Right lobe of liver (tissue), 6 donors: Measurements from ENCODE around the gene TNFRSF8. TPM values are rescaled to one million over a fixed set of nuclear protein-coding genes. Genes with fewer than 3 reads are reported as not detected.

Experiments used
- ATAC-seq, 4 donors: fragments of 200-7000 bp; cut with Tn5 transposase; one replicate each; pipeline ENCODE4 v1.9.1; 2020; ENCODE audit warnings: mild to moderate bottlenecking in 4 of 4, moderate library complexity in 4 of 4
- DNase-seq, 3 donors: peaks; one replicate each; pipeline ENCODE4 v3.0.0-alpha.2; 2020
- H3K27ac ChIP-seq, 3 donors: fragments of 200-600 bp; one replicate each; pipeline ENCODE4 v1.8.0; 2022
- H3K27me3 ChIP-seq, 2 donors: fragments of 200-600 bp; one replicate each; pipeline ENCODE4 v1.8.0; 2022
- H3K36me3 ChIP-seq, 4 donors: fragments of 200-600 bp; sonication (generic) in 1 of 4; one replicate each; pipeline versions ENCODE4 v1.5.1 to v1.8.0; 2017 to 2022; ENCODE audit warnings: control low read depth in 1 of 4
- H3K4me1 ChIP-seq, 4 donors: fragments of 200-600 bp; sonication (generic) in 1 of 4; one replicate each; pipeline versions ENCODE4 v1.5.1 to v1.8.0; 2017 to 2022; ENCODE audit warnings: control low read depth in 1 of 4
- H3K4me3 ChIP-seq, 3 donors: fragments of 200-600 bp; one replicate each; pipeline ENCODE4 v1.8.0; 2022
- H3K9me3 ChIP-seq, 4 donors: fragments of 200-600 bp; sonication (generic) in 1 of 4; one replicate each; pipeline versions ENCODE4 v1.5.1 to v1.8.0; 2017 to 2022; ENCODE audit warnings: control low read depth in 1 of 4
- POLR2A ChIP-seq: fragments of 450-650 bp; IDR thresholded peaks from one replicate; pipeline ENCODE4 v1.6.1; 2017; ENCODE audit warnings: antibody characterized with exemption, mild to moderate bottlenecking
- WGBS: methylation state at CpG from one replicate; pipeline ENCODE4 v1.1.6; 2018; ENCODE audit warnings: low coverage, low lambda C conversion rate; ENCODE audit not compliant: insufficient coverage; ENCODE audit errors: missing lambda C conversion rate; 5-methylcytosine and 5-hydroxymethylcytosine counted together
- intact Hi-C, 2 donors: fragments of 100-400 bp; cut with DNase I; formaldehyde crosslinking; loops; one replicate each; pipeline versions ENCODE4 v1.11.2 to v1.14.1; 2022
- total RNA-seq, 6 experiments: library from RNA; depleted of rRNA in 2 of 6; stranded (reverse); fragments of >200 nt in 2 of 6; fragmentation: NEBNext Ultra II Directional in 3 of 6; extraction: Animal tissue kit (Norgen Biotek cat#: 25700) in 3 of 6; gene quantifications; one replicate each; pipeline versions ENCODE4 v1.1.0 to v1.2.4, GENCODE V29; 2016 to 2023
- TF ChIP-seq, protein P1 (sequence below), 4 donors: fragments of 200-600 bp in 3 of 4; fragments of 450-650 bp in 1 of 4; IDR thresholded peaks; one replicate each; pipeline versions ENCODE4 v1.5.1 to v1.8.0; 2016 to 2022; ENCODE audit warnings: antibody characterized with exemption in 4 of 4, mild to moderate bottlenecking in 2 of 4
- donor health status: DM: no; HTN: yes; CAD: no.
- donor health status: DM: no; HTN: no; CAD: no.
- donor health status: DM: no; HTN: no; CAD: no.
- donor health status: DM: no; HTN: yes; CAD: no.
- donor health status: DM: no; HTN: yes; CAD: no.

Gene TNFRSF8
- total RNA-seq, 6 experiments from 2014 or later = 0.12 to 0.29 (median 0.19) TPM; not detected in 1

GRCh38 chr1:12176298-12177118 is 113.4 kb downstream of the TNFRSF8 start:
- no peak for ATAC-seq
- TF ChIP-seq, protein P1, sequence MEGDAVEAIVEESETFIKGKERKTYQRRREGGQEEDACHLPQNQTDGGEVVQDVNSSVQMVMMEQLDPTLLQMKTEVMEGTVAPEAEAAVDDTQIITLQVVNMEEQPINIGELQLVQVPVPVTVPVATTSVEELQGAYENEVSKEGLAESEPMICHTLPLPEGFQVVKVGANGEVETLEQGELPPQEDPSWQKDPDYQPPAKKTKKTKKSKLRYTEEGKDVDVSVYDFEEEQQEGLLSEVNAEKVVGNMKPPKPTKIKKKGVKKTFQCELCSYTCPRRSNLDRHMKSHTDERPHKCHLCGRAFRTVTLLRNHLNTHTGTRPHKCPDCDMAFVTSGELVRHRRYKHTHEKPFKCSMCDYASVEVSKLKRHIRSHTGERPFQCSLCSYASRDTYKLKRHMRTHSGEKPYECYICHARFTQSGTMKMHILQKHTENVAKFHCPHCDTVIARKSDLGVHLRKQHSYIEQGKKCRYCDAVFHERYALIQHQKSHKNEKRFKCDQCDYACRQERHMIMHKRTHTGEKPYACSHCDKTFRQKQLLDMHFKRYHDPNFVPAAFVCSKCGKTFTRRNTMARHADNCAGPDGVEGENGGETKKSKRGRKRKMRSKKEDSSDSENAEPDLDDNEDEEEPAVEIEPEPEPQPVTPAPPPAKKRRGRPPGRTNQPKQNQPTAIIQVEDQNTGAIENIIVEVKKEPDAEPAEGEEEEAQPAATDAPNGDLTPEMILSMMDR (IDR thresholded peaks at IDR 0.05) = no peak
- TF ChIP-seq POLR2A = no peak
- WGBS = 77% methylated on average over 5 of the region's 6 CpGs

GRCh38 chr1:12177156-12177998 is 114.3 kb downstream of the TNFRSF8 start:
- H3K27me3 ChIP-seq = no peaks in the 10 kb centered on the region
- no peaks in the 10 kb centered on the region for H3K9me3 ChIP-seq
- DNase-seq = no peak
- TF ChIP-seq POLR2A = no peak
- TF ChIP-seq, protein P1 (IDR thresholded peaks at IDR 0.05) = no peak
- intact Hi-C loops = no loop called here
- no peak overlapping the region for H3K4me3 ChIP-seq
- 34% methylated on average over 8 of the region's 24 CpGs for WGBS
- H3K4me1 ChIP-seq = peaks cover 0 to 63% (median 27%) of the 10 kb centered on the region in 4 donors
- ATAC-seq = no peak
- H3K27ac ChIP-seq = peak overlapping the region; percentile 84 to 93 (median 92)
- no peaks in the 10 kb centered on the region for H3K36me3 ChIP-seq

More at GRCh38 chr1:12176298-12177118, 113.4 kb downstream of the TNFRSF8 start:
- DNase-seq = no peak
- intact Hi-C loops = no loop called here
- Histone ChIP-seq H3K9me3 (no peaks in the 10 kb centered on the region), H3K4me3 (no peak overlapping the region), H3K4me1 (peaks cover 0 to 63% (median 30%) of the 10 kb centered on the region in 4 donors), H3K27ac (peak overlapping the region; percentile 84 to 93 (median 92)), H3K27me3 (no peaks in the 10 kb centered on the region), H3K36me3 (no peaks in the 10 kb centered on the region)

GRCh38 chr1:12177999-12178441 is 114.9 kb downstream of the TNFRSF8 start:
- peak; percentile 81 to 83 (median 81) for DNase-seq
- 2% methylated on average over 9 of the region's 14 CpGs for WGBS
- TF ChIP-seq, protein P1 (IDR thresholded peaks at IDR 0.05) = no peak
- TF ChIP-seq POLR2A = peak; percentile 59
- H3K36me3 ChIP-seq = no peaks in the 10 kb centered on the region
- peak overlapping the region; percentile 84 to 93 (median 92) for H3K27ac ChIP-seq
- H3K9me3 ChIP-seq = no peaks in the 10 kb centered on the region
- peaks cover 0 to 60% (median 25%) of the 10 kb centered on the region in 4 donors for H3K4me1 ChIP-seq
- H3K27me3 ChIP-seq = no peaks in the 10 kb centered on the region
- H3K4me3 ChIP-seq = no peak overlapping the region
- peak; percentile 34 to 42 (median 37) for ATAC-seq
- intact Hi-C loops = no loop called here

DNA sequence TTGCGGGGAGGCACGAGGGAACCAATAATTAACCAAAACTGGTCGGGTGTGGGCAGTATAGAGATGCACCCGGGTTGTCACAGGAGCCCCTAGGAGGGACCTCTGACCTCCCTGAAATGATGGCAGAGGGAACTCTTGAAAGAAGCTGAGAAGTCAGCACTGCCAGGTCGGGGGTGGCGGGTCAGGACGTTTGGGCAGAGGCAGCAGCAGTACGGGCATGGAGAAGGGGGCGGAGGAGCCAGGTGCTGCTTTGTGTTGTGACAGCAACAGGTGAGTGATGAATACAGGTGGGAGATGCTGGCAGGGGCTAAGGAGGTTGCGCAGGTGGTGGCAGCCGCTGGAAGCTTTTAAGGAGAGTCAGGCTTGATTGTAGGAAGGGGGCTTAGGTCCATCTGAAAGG is 115.4 kb downstream of the TNFRSF8 start:
- H3K9me3 ChIP-seq = no peaks in the 10 kb centered on the region
- H3K27ac ChIP-seq = peak overlapping the region; percentile 84 to 93 (median 92)
- 38% methylated on average over 10 of the region's 11 CpGs for WGBS
- H3K36me3 ChIP-seq = no peaks in the 10 kb centered on the region
- TF ChIP-seq POLR2A = no peak
- TF ChIP-seq, protein P1 (IDR thresholded peaks at IDR 0.05) = no peak
- intact Hi-C loops = no loop called here
- H3K27me3 ChIP-seq = no peaks in the 10 kb centered on the region
- H3K4me3 ChIP-seq = no peak overlapping the region
- peaks cover 0 to 55% (median 25%) of the 10 kb centered on the region in 4 donors for H3K4me1 ChIP-seq
- DNase-seq = no peak
- ATAC-seq = no peak
